Activated CD4-positive, CD25-positive, alpha-beta regulatory T cell treated with anti-CD3 and anti-CD28 coated beads, Interleukin-2, amount 50 U/mL, for 16 hours (primary cell): ENCODE results near the gene LCN10.

Experiments used
- DNase-seq: peaks from one replicate; pipeline ENCODE4 v3.0.0-alpha.2; 2020; ENCODE audit warnings: low read depth, low spot score

Gene LCN10

GRCh38 chr9:136700959-136701667 lies 41.6 kb downstream of the LCN10 start:
- DNase-seq = no peak

GRCh38 chr9:136700304-136700703 lies 42.4 kb downstream of the LCN10 start:
- no peak for DNase-seq

- DNase-seq = no peak
Observed at GRCh38 chr9:136698635-136699246, 44.0 kb downstream of the LCN10 start.

- no peak for DNase-seq
Observed at GRCh38 chr9:136697821-136698526, 44.8 kb downstream of the LCN10 start.

- no peak for DNase-seq
Observed at GRCh38 chr9:136697146-136697820, 45.5 kb downstream of the LCN10 start.

- no peak for DNase-seq
Observed at GRCh38 chr9:136696502-136696901, 46.2 kb downstream of the LCN10 start.

GRCh38 chr9:136695955-136696354 lies 46.8 kb downstream of the LCN10 start:
- no peak for DNase-seq

GRCh38 chr9:136695435-136695895 lies 47.3 kb downstream of the LCN10 start:
- DNase-seq = no peak

- DNase-seq = no peak
Observed at GRCh38 chr9:136694872-136695247, 47.9 kb downstream of the LCN10 start.

- DNase-seq = no peak
Observed at GRCh38 chr9:136694163-136694871, 48.4 kb downstream of the LCN10 start.

GRCh38 chr9:136693490-136694162 lies 49.1 kb downstream of the LCN10 start:
- DNase-seq = no peak

GRCh38 chr9:136693135-136693489 lies 49.6 kb downstream of the LCN10 start:
- DNase-seq = no peak

- no peak for DNase-seq
Observed at GRCh38 chr9:136692185-136693134, 50.3 kb downstream of the LCN10 start.

- no peak for DNase-seq
Observed at GRCh38 chr9:136691316-136692184, 51.2 kb downstream of the LCN10 start.

GRCh38 chr9:136690806-136691261 lies 51.9 kb downstream of the LCN10 start:
- no peak for DNase-seq

GRCh38 chr9:136690104-136690805 lies 52.5 kb downstream of the LCN10 start:
- no peak for DNase-seq

GRCh38 chr9:136689108-136689460 lies 53.7 kb downstream of the LCN10 start:
- no peak for DNase-seq
